Measurements from ENCODE around the gene CATSPER1. TPM values are rescaled to one million over a fixed set of nuclear protein-coding genes. Genes with fewer than 3 reads are reported as not detected.

The CATSPER1 gene
- total and polyA plus RNA-seq, 11 donors = 0.12 to 0.91 (median 0.35) TPM; not detected in 8

GRCh38 chr11:66003291-66003690 is 23.0 kb downstream of the CATSPER1 start:
- H3K9me3 ChIP-seq = no peaks in the 10 kb centered on the region
- ATAC-seq (no peak), DNase-seq (no peak)
- peak overlapping the region in 9 of 12 donors; percentile 88 to 99 (median 95) for H3K27ac ChIP-seq
- peak overlapping the region in 10 of 12 donors; percentile 77 to 98 (median 85) for H3K4me3 ChIP-seq
- intact Hi-C loops (cut with DNase I) = loop anchor here in 4 of 10 donors (5.0 kb wide), 2 partner anchors 41 to 116 kb away; partner anchors contain the start of genes FIBP (in 2 of the 4) and SART1 (in 2 of the 4)
- WGBS, 4 donors = 63 to 74% (median 72%) methylated on average over 6 of the region's 6 CpGs
- peaks cover 0 to 50% (median 42%) of the 10 kb centered on the region in 9 donors for H3K36me3 ChIP-seq
- no peak for TF ChIP-seq POLR2A (IDR thresholded peaks at IDR 0.05)
- TF ChIP-seq, protein P1, sequence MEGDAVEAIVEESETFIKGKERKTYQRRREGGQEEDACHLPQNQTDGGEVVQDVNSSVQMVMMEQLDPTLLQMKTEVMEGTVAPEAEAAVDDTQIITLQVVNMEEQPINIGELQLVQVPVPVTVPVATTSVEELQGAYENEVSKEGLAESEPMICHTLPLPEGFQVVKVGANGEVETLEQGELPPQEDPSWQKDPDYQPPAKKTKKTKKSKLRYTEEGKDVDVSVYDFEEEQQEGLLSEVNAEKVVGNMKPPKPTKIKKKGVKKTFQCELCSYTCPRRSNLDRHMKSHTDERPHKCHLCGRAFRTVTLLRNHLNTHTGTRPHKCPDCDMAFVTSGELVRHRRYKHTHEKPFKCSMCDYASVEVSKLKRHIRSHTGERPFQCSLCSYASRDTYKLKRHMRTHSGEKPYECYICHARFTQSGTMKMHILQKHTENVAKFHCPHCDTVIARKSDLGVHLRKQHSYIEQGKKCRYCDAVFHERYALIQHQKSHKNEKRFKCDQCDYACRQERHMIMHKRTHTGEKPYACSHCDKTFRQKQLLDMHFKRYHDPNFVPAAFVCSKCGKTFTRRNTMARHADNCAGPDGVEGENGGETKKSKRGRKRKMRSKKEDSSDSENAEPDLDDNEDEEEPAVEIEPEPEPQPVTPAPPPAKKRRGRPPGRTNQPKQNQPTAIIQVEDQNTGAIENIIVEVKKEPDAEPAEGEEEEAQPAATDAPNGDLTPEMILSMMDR (IDR thresholded peaks at IDR 0.05) = no peak
- H3K4me1 ChIP-seq = peaks cover 3 to 30% (median 24%) of the 10 kb centered on the region in 12 donors
- no peaks in the 10 kb centered on the region for H3K27me3 ChIP-seq

GRCh38 chr11:66002648-66003225 is 23.5 kb downstream of the CATSPER1 start:
- Histone ChIP-seq H3K9me3 (no peaks in the 10 kb centered on the region), H3K36me3 (peaks cover 0 to 55% (median 47%) of the 10 kb centered on the region in 9 donors), H3K27me3 (no peaks in the 10 kb centered on the region), H3K27ac (peak overlapping the region; percentile 73 to 99 (median 94)), H3K4me1 (peaks cover 3 to 30% (median 24%) of the 10 kb centered on the region in 12 donors), H3K4me3 (peak overlapping the region; percentile 68 to 98 (median 82))
- whole genome bisulfite sequencing, 4 donors = 0 to 3% (median 1%) methylated on average over 12 to 40 of the region's 40 CpGs
- intact Hi-C loops (cut with DNase I) = loop anchor here in 7 of 10 donors (1.0 to 5.0 kb wide), 3 partner anchors 40 to 115 kb away; partner anchors contain the start of genes SART1 (in 6 of the 7) and FIBP (in 2 of the 7)
- ATAC-seq (peak; percentile 25 to 88 (median 76)), DNase-seq (peak in 3 of 5 donors; percentile 63 to 77 (median 73))
- TF ChIP-seq POLR2A (IDR thresholded peaks at IDR 0.05) = no peak
- TF ChIP-seq, protein P1 (IDR thresholded peaks at IDR 0.05) = peak in 5 of 12 donors; percentile 15 to 39 (median 27)

GRCh38 chr11:66001942-66002647 is 24.2 kb downstream of the CATSPER1 start, which contains the start of the genes BANF1 and EIF1AD:
BANF1 (plus strand) TSS chr11:66002503; CDS start chr11:66003251, 748 bp downstream.
EIF1AD (minus strand) TSS chr11:66002157; CDS start chr11:66000389, 1,768 bp downstream.
- H3K9me3 ChIP-seq = no peaks in the 10 kb centered on the region

More at GRCh38 chr11:66001942-66002647, 24.2 kb downstream of the CATSPER1 start, which contains the start of the genes BANF1 and EIF1AD:
- peak within 1 kb of the TSS; percentile 68 to 98 (median 82) for H3K4me3 ChIP-seq
- H3K4me1 ChIP-seq = peaks cover 3 to 28% (median 24%) of the 10 kb centered on the region in 12 donors
- no peaks in the 10 kb centered on the region for H3K27me3 ChIP-seq
- ATAC-seq = peak; percentile 87 to 95 (median 90)
- peaks cover 0 to 61% (median 53%) of the 10 kb centered on the region in 9 donors for H3K36me3 ChIP-seq
- 0 to 1% (median 0%) methylated on average over 43 to 55 of the region's 55 CpGs for WGBS, 4 donors
- DNase-seq = peak; percentile 93
- intact Hi-C loops (cut with DNase I) = loop anchor here in 7 of 10 donors (1.0 to 5.0 kb wide), 3 partner anchors 40 to 115 kb away; partner anchors contain the start of genes SART1 (in 6 of the 7) and FIBP (in 2 of the 7)
- peak within 1 kb of the TSS; percentile 73 to 99 (median 94) for H3K27ac ChIP-seq
- TF ChIP-seq, protein P1 (IDR thresholded peaks at IDR 0.05) = peak in 1 of 12 donors; percentile 13
- peak in 1 of 2 donors; percentile 50 for TF ChIP-seq POLR2A (IDR thresholded peaks at IDR 0.05)
